Activated T-helper 1 cell treated with anti-CD3 and anti-CD28 coated beads, Interleukin-12 subunit alpha, Interleukin-12 subunit beta, Interleukin-2, Interleukin-4 antibody, amounts not matched to agents 30 ng/mL and 10 ng/mL and 1 ng/mL, durations not matched to agents 14 hours and 24 hours and 36 hours (primary cell): ENCODE data around the gene ASPSCR1. TPM values are rescaled to one million over a fixed set of nuclear protein-coding genes. Genes with fewer than 3 reads are reported as not detected.
A peak's percentile ranks its signal among the peaks of the same experiment; 100 is the strongest.

ENCODE experiments used
- DNase-seq: peaks from one replicate; pipeline ENCODE4 v3.0.0; 2021; ENCODE audit warnings: low spot score
- H3K27ac Mint-ChIP-seq: one replicate; pipeline ENCODE4 v1.8.0; 2021; ENCODE audit warnings: mild to moderate bottlenecking, mixed read lengths
- H3K27me3 Mint-ChIP-seq: one replicate; pipeline ENCODE4 v1.8.0; 2022; ENCODE audit warnings: mild to moderate bottlenecking, moderate library complexity, mixed read lengths; ENCODE audit not compliant: insufficient read depth
- H3K36me3 Mint-ChIP-seq: one replicate; pipeline ENCODE4 v1.8.0; 2021; ENCODE audit warnings: low read depth, mixed read lengths
- H3K4me1 Mint-ChIP-seq: one replicate; pipeline ENCODE4 v1.8.0; 2021; ENCODE audit warnings: low read depth, mixed read lengths
- H3K4me3 Mint-ChIP-seq: one replicate; pipeline ENCODE4 v1.8.0; 2021; ENCODE audit warnings: mild to moderate bottlenecking, moderate library complexity, mixed read lengths
- H3K9me3 Mint-ChIP-seq: one replicate; pipeline ENCODE4 v1.8.0; 2021; ENCODE audit warnings: mixed read lengths
- intact Hi-C: fragments of 100-400 bp; cut with micrococcal nuclease; formaldehyde crosslinking; loops from one replicate; pipeline ENCODE4 v1.15.1; 2024
- total RNA-seq: library from RNA; stranded (reverse); gene quantifications from 2 replicates; pipeline ENCODE4 v1.2.3, GENCODE V29; 2022

Gene ASPSCR1
- total RNA-seq, 1 donor from 2014 or later = 33.8 TPM

DNA sequence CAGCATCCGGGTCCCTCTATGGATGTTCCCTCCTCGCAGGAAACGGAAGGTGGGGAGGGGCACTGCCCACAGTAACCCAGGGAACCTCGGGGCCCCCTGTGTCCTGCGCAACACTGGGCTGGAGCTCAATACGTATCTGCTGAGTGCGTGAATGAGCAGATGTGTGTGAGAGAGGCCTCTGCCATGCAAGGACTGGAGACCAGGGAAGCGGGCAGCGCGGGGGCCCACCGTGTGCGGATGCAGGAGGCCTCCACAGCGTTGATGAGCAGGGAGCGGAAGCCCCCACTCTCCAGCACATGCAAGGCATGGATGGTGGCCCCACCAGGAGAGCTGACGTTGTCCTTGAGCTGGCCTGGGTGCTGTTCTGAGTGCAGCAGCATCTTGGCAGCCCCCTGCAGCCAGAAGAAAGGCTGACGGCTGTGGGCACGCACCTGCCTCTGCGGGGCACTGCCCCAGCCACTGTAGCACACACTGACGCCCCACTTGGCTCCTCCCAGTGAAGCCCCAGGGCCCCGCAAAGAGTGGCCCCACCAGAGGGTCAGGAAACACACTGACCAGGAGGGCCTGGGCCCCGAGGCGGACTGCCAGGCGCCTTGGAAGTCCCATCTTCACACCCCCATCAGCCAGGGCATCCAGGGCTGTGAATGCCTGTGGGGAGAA lies 43.2 kb upstream of the ASPSCR1 start:
- no peaks in the 10 kb centered on the region for H3K9me3 Mint-ChIP-seq
- H3K4me3 Mint-ChIP-seq = peak overlapping the region; percentile 64
- H3K27ac Mint-ChIP-seq = no peak overlapping the region
- peaks cover 2% of the 10 kb centered on the region for H3K27me3 Mint-ChIP-seq
- intact Hi-C loops = no loop called here
- peaks cover 12% of the 10 kb centered on the region for H3K36me3 Mint-ChIP-seq
- no peak for DNase-seq
- H3K4me1 Mint-ChIP-seq = peaks cover 10% of the 10 kb centered on the region

DNA sequence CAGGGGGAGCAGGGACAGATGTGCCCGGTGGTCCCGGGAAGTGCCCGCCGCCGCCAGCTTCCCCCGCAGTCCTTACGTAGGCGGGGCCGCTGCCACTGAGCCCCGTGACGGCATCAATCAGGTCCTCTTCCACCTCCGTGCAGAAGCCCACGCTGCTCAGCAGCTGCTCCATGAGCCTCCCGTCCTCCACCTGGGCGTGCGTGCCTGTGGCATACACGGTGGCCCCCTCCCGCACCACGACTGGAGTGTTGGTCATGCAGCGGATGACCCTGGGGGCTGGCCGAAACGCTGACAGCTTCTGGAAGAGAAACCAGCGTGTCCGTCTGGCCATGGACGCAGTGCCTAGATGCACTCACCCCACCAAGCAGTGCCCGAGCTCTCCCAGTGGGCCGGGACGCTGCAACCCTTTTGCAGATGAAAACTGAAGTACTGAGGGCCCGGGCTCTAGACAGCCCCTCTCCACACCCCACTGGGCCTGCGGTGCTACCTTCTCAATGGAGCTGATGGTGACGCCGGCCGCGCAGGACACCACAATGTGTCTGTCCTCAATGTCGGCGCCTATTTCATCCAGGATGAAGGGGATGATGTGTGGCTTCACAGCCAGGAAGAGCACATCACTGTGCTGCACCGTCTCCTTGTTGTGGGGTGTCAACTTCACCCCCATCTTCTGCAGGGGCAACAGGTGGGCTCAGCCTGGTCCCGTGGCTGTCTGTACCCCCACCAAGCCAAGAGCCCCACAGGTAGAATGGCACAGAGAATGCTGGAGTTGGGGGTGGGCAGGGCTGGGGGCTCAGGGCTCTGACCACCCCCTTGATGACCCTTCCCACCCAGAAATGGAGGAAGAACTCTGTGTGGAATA lies 42.4 kb upstream of the ASPSCR1 start:
- peak overlapping the region; percentile 48 for H3K27ac Mint-ChIP-seq
- no peak for DNase-seq
- H3K4me3 Mint-ChIP-seq = peak overlapping the region; percentile 88
- H3K36me3 Mint-ChIP-seq = peaks cover 12% of the 10 kb centered on the region
- intact Hi-C loops = no loop called here
- H3K4me1 Mint-ChIP-seq = peaks cover 10% of the 10 kb centered on the region
- no peaks in the 10 kb centered on the region for H3K9me3 Mint-ChIP-seq
- peaks cover 2% of the 10 kb centered on the region for H3K27me3 Mint-ChIP-seq

DNA sequence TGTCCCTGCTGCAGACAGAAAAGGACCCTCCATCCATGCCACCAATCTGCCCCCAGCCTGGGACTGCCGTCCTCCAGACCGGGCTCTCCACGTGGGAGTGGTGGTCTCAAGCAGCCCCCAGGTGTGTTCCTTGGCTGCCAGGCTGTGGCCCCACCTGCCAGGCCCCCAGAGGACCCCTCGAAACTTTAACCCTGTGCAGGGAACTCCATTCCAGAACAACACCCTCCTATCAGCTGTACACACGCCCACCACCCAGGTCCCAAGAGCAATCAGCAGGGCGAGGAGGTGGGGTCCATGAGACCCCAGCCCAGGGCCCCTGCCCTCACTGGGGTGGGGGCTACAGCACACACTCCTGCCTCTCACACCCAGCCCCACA lies 41.7 kb upstream of the ASPSCR1 start:
- H3K9me3 Mint-ChIP-seq = no peaks in the 10 kb centered on the region
- peak overlapping the region; percentile 88 for H3K4me3 Mint-ChIP-seq
- peaks cover 12% of the 10 kb centered on the region for H3K36me3 Mint-ChIP-seq
- DNase-seq = no peak
- intact Hi-C loops = no loop called here
- peaks cover 3% of the 10 kb centered on the region for H3K27me3 Mint-ChIP-seq
- H3K27ac Mint-ChIP-seq = peak overlapping the region; percentile 48
- H3K4me1 Mint-ChIP-seq = peaks cover 10% of the 10 kb centered on the region

DNA sequence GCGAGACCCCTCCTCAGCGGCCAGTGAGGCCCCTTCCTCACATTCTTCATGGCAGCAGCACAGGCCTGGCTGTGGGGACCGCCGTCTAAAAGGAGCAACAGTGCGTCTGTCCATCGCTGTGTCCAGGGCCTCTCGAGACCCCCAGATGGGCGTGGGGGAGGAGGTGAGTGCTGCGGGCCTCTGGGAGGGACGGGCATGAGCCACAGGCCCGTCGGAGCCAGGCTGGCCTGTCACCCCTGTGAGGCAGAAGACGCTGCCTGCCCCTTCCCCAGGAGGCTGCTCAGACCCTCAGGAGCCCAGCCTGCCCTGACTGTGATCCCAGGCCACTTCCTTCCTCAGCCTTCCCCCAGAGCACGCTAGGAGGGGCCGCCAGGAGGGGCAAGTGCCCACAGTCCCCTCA lies 38.2 kb upstream of the ASPSCR1 start:
- Mint-ChIP-seq H3K4me1 (peaks cover 10% of the 10 kb centered on the region), H3K27ac (no peak overlapping the region), H3K4me3 (no peak overlapping the region), H3K27me3 (peaks cover 5% of the 10 kb centered on the region), H3K9me3 (no peaks in the 10 kb centered on the region), H3K36me3 (peaks cover 2% of the 10 kb centered on the region)
- intact Hi-C loops = no loop called here
- no peak for DNase-seq

DNA sequence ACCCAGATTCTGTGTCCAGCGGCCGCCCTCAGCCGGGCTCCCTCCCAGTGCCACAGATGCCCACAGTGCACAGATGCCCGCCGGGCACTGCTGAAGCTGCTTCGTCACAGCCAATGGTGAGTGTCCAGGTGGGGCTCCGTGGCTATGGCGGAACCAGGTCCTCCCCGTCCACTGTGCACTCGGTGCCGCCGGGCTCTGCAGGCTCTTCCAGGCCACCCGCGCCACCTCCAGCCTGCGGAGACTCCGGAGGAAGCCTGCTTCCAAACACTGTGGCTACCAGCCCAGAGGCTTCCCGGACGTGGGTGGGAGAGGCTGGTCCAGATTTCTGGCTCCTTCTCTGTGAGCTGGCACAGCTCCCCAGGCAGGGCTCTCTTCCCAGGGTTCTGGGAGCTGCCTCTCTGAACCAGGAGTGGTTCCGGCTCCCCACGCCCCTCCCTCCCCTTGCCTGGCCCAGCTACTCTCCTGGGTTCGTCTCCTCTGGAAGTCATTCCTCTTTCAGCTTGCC lies 37.5 kb upstream of the ASPSCR1 start:
- intact Hi-C loops = no loop called here
- no peak for DNase-seq
- no peak overlapping the region for H3K27ac Mint-ChIP-seq
- H3K9me3 Mint-ChIP-seq = no peaks in the 10 kb centered on the region
- no peak overlapping the region for H3K4me3 Mint-ChIP-seq
- peaks cover 5% of the 10 kb centered on the region for H3K27me3 Mint-ChIP-seq
- H3K4me1 Mint-ChIP-seq = peaks cover 10% of the 10 kb centered on the region
- peaks cover 2% of the 10 kb centered on the region for H3K36me3 Mint-ChIP-seq

DNA sequence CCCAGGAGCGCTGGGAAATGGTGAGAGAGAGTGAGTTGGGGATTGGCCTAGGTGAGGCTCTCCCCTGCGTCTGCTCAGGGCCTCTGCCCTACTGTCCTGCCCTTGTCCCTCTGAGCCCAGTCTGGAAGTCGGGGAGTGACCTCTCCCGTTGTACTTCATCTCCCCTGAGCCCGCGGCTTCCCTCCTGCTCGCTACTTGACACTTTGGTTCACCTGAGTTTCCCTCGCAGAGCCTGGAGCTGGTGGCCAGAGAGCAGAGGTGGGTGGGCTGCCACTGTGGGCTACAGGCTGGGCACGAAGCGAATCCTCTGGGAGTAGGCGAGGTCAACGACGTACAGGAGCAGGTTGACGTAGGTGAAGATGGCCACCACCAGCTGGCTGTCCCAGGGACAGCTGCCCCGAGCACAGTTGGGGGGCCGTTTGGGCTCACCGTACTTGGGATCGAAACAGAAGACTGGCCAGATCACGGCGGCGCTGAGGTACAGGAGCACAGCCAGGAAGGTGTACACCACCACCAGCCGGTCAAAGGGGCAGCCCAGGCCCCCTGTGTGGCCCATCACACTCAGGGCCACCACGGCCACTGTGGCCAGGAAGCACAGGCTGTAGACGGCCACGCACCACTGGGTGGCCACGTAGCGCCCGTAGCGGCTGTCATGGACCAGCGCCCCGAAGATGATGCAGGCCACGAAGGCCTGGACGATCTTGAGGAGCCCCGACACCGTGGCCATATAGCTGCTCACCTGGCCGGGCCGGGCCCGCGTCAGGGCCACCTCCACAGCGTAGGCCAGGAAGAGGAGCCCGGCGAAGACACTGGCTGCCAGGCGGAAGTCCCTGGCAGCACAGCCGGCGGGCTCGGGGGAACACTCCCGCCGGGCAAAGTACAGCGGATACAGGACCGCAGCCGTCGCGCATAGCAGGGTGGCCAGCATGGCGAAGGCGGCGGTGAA lies 36.6 kb upstream of the ASPSCR1 start:
- peaks cover 7% of the 10 kb centered on the region for H3K27me3 Mint-ChIP-seq
- peaks cover under 1% of the 10 kb centered on the region for H3K36me3 Mint-ChIP-seq
- H3K4me1 Mint-ChIP-seq = peaks cover 7% of the 10 kb centered on the region
- no peak overlapping the region for H3K4me3 Mint-ChIP-seq
- no peak for DNase-seq
- no peak overlapping the region for H3K27ac Mint-ChIP-seq
- no peaks in the 10 kb centered on the region for H3K9me3 Mint-ChIP-seq
- intact Hi-C loops = no loop called here

DNA sequence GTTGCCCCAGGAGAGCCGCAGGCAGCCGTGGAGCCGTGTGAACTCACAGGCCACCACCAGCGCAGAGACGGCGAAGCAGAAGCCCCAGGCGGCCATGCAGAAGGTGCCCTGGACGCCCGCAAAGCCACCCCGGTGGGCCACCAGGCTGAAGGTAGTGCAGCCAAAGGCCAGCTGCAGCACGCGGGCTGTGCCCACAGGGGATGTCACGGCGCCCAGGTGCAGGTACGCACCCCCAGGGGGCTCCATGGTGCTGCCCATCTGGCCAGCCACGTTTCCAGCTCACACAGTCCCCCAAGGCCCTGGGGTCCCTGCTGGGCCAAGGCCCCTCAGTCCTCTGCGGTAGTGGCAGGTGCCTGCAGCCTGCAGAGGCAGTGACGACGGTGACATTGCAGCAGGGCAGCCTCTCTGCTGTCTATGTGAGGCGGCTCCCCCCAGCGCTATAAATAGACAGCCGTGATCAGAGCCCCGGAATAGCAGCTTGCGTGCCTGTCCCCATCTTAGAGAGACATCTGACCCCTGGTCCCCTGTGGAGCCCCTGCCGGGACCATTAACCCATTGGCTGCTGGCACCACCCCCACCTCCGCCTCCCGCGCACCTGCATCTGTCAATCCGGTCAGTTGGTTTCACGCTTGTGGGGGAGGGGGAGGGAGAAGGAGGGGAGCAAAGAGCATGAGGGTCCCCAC lies 35.8 kb upstream of the ASPSCR1 start:
- no peaks in the 10 kb centered on the region for H3K36me3 Mint-ChIP-seq
- H3K27ac Mint-ChIP-seq = no peak overlapping the region
- H3K9me3 Mint-ChIP-seq = no peaks in the 10 kb centered on the region
- no peak for DNase-seq
- no peak overlapping the region for H3K4me3 Mint-ChIP-seq
- H3K4me1 Mint-ChIP-seq = peaks cover 5% of the 10 kb centered on the region
- intact Hi-C loops = no loop called here
- peaks cover 8% of the 10 kb centered on the region for H3K27me3 Mint-ChIP-seq

DNA sequence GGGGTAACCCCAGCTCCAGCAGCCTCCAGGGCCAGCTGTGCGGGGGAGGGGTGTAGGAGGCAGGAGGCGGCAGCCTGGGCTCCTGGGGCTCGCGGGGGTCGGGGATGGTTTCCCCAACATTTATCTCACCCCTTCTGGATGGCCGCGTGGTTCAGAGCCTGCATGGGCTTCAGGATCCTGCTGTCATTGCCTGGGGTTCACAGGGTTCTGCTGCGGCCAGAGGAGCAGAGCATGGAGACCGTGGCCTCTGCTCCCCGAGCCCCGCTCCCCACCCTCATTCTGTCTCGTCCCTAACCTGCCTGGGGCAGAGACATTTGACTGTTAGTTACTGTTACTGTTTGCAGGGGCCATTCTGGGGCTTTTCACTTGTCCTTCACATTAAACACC lies 35.3 kb upstream of the ASPSCR1 start:
- intact Hi-C loops = no loop called here
- no peak overlapping the region for H3K4me3 Mint-ChIP-seq
- DNase-seq = no peak
- H3K27ac Mint-ChIP-seq = no peak overlapping the region
- H3K36me3 Mint-ChIP-seq = no peaks in the 10 kb centered on the region
- H3K9me3 Mint-ChIP-seq = no peaks in the 10 kb centered on the region
- H3K4me1 Mint-ChIP-seq = peaks cover 5% of the 10 kb centered on the region
- peaks cover 8% of the 10 kb centered on the region for H3K27me3 Mint-ChIP-seq

DNA sequence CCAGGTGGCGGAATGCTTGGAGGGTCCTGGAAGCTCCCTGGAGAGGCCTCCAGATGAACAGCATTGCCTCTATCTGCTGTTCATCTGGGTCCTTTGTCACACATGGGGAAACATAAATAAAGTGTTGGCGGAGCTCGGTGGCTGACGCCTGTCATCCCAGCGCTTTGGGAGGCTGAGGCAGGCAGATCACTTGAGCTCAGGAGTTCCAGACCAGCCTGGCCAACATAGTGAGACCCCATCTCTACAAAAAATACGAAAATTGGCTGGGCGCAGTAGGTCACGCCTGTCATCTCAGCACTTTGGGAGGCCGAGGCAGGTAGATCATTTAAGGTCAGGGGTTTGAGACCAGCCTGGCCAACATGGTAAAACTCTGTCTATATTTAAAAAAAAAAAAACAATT lies 32.6 kb upstream of the ASPSCR1 start:
- no peaks in the 10 kb centered on the region for H3K36me3 Mint-ChIP-seq
- no peak for DNase-seq
- no peak overlapping the region for H3K27ac Mint-ChIP-seq
- intact Hi-C loops = no loop called here
- no peaks in the 10 kb centered on the region for H3K4me1 Mint-ChIP-seq
- no peaks in the 10 kb centered on the region for H3K9me3 Mint-ChIP-seq
- H3K4me3 Mint-ChIP-seq = no peak overlapping the region
- H3K27me3 Mint-ChIP-seq = peaks cover 8% of the 10 kb centered on the region

DNA sequence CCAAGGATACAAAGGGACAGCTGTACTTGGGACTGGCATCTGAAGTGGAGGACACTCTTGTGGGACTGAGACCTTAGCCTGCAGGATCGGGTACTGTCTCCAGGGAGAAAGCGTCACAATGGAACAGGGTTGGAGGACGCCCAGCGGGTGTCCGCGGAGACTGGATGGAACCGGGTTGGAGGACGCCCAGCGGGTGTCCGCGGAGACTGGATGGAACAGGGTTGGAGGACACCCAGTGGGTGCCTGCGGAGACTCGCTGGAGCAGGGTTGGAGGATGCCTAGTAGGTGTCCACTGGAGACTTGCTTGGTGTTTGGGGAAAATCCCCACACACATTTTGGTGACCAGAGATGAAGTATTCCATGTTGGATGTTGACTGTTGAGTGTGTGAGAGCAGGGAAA lies 30.2 kb upstream of the ASPSCR1 start, which contains the start of gene MYADML2:
TSS of gene MYADML2 (minus strand) at position 45 of the 400 bp plus-strand sequence. CDS start 5,492 bp downstream, outside the sequence.
- Mint-ChIP-seq H3K27ac (no peak within 1 kb of the TSS), H3K9me3 (no peaks in the 10 kb centered on the region), H3K4me3 (no peak within 1 kb of the TSS), H3K27me3 (peaks cover 12% of the 10 kb centered on the region), H3K4me1 (no peaks in the 10 kb centered on the region), H3K36me3 (no peaks in the 10 kb centered on the region)
- DNase-seq = no peak
- intact Hi-C loops = no loop called here

DNA sequence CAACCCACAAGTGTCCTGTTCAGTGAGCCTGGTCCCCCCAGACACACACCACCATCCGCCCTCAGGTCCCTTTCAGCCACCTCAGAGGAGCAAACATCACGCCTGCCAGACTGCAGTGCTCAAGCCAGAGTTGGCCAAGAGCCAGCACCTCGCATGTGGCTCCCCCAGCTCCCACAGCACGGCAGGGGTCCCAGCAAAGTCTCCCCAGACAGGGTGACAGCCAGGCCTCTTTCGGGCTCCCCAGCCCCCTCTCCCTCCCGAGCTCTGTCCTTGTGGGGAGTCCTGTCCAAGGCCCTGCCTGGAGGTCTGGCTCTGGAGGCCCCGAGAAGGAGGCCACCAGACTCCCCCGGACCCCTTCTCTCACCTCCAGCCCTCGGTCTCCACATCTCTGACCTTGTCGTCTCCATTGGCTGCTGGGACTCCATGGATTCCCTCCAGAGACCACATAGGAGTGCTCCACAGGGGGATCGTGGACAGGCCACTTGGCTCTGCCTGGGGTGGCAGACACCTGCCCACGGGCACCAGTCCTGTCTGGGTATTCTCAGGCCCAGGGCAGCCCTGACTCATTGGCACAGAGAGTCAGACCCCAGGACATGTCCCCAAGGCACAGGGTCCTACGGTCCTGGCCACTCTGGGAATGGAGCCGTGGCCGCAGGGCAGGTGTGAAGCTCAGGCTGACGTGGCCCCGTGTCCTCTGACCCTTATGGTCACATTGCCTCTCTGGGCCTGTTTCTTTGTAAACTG lies 28.6 kb upstream of the ASPSCR1 start:
- H3K27me3 Mint-ChIP-seq = peaks cover 12% of the 10 kb centered on the region

DNA sequence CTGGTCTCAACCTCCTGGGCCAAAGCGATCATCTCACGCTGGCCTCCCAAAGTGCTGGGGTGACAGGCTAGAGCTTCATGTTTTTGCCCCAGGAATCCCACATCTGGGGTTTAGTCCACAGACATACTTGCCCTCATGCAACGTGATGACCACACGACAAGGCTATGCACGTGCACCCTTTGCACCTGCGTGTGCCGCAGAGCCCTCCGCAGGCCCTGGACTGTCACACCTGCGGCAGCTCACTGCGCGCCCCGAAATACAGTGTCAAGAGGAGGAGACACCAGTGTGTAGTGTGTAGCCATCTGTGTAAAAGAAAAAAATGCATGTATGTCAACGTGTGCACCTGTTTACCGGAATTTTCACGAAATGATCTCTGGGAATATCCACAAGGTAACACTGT lies 26.9 kb upstream of the ASPSCR1 start:
- H3K27me3 Mint-ChIP-seq = peaks cover 10% of the 10 kb centered on the region
- no peak for DNase-seq
- H3K9me3 Mint-ChIP-seq = no peaks in the 10 kb centered on the region
- H3K4me1 Mint-ChIP-seq = no peaks in the 10 kb centered on the region
- H3K27ac Mint-ChIP-seq = no peak overlapping the region
- no peak overlapping the region for H3K4me3 Mint-ChIP-seq
- H3K36me3 Mint-ChIP-seq = no peaks in the 10 kb centered on the region
- intact Hi-C loops = no loop called here

More for the DNA sequence above, 28.6 kb upstream of the ASPSCR1 start:
- H3K4me1 Mint-ChIP-seq = no peaks in the 10 kb centered on the region
- H3K36me3 Mint-ChIP-seq = no peaks in the 10 kb centered on the region
- intact Hi-C loops = no loop called here
- no peak overlapping the region for H3K4me3 Mint-ChIP-seq
- H3K9me3 Mint-ChIP-seq = no peaks in the 10 kb centered on the region
- H3K27ac Mint-ChIP-seq = no peak overlapping the region
- no peak for DNase-seq
